ENCODE results near the gene MAP2. TPM values are rescaled to one million over a fixed set of nuclear protein-coding genes. Genes with fewer than 3 reads are reported as not detected.

Gene MAP2
- total RNA-seq, 2 donors from 2014 or later = 1.8 TPM

GRCh38 chr2:209673811-209674210 lies 250.0 kb downstream of the MAP2 start:
- H3K4me1 ChIP-seq (ENCODE audit: control insufficient read depth, insufficient read depth, low read length) = no peaks in the 10 kb centered on the region
- H3K27ac ChIP-seq (ENCODE audit: low read depth, low read length) = no peak overlapping the region
- no peaks in the 10 kb centered on the region for H3K36me3 ChIP-seq (ENCODE audit: control insufficient read depth, insufficient read depth, low read length)
- TF ChIP-seq CTCF (conservative IDR thresholded peaks at IDR 0.05) = no peak
- no peaks in the 10 kb centered on the region for H3K27me3 Mint-ChIP-seq (ENCODE audit: insufficient read depth)
- H3K27ac Mint-ChIP-seq = no peak overlapping the region
- H3K9me3 Mint-ChIP-seq = no peaks in the 10 kb centered on the region
- no peaks in the 10 kb centered on the region for H3K9me3 ChIP-seq (ENCODE audit: control insufficient read depth, low read length)
- DNase-seq = no peak
- H3K9ac ChIP-seq (ENCODE audit: extremely low read depth, low read length, poor library complexity, severe bottlenecking) = no peak overlapping the region
- no peaks in the 10 kb centered on the region for H3K4me1 Mint-ChIP-seq
- no peaks in the 10 kb centered on the region for H3K27me3 ChIP-seq (ENCODE audit: control insufficient read depth, insufficient read depth, low read length, poor library complexity, severe bottlenecking)
- no peaks in the 10 kb centered on the region for H3K36me3 Mint-ChIP-seq (ENCODE audit: low read depth)
- no peak overlapping the region for H3K4me3 Mint-ChIP-seq
- H3K4me3 ChIP-seq (ENCODE audit: low read length) = no peak overlapping the region

- TF ChIP-seq CTCF (conservative IDR thresholded peaks at IDR 0.05) = no peak
- WGBS, 2 experiments (ENCODE audit: insufficient coverage in 1 of 2, insufficient read length in 1 of 2) = 100% methylated on average over 1 of the region's 1 CpG
- H3K36me3 ChIP-seq (ENCODE audit: control insufficient read depth, insufficient read depth, low read length) = no peaks in the 10 kb centered on the region
- no peaks in the 10 kb centered on the region for H3K9me3 Mint-ChIP-seq
- H3K36me3 Mint-ChIP-seq (ENCODE audit: low read depth) = no peaks in the 10 kb centered on the region
- no peak for DNase-seq
- no peaks in the 10 kb centered on the region for H3K9me3 ChIP-seq (ENCODE audit: control insufficient read depth, low read length)
- H3K4me3 Mint-ChIP-seq = no peak overlapping the region
- no peak overlapping the region for H3K27ac ChIP-seq (ENCODE audit: low read depth, low read length)
- no peak overlapping the region for H3K9ac ChIP-seq (ENCODE audit: extremely low read depth, low read length, poor library complexity, severe bottlenecking)
- H3K4me3 ChIP-seq (ENCODE audit: low read length) = no peak overlapping the region
- H3K27me3 Mint-ChIP-seq (ENCODE audit: insufficient read depth) = no peaks in the 10 kb centered on the region
- H3K27ac Mint-ChIP-seq = no peak overlapping the region
- H3K27me3 ChIP-seq (ENCODE audit: control insufficient read depth, insufficient read depth, low read length, poor library complexity, severe bottlenecking) = no peaks in the 10 kb centered on the region
- H3K4me1 ChIP-seq (ENCODE audit: control insufficient read depth, insufficient read depth, low read length) = no peaks in the 10 kb centered on the region
- H3K4me1 Mint-ChIP-seq = no peaks in the 10 kb centered on the region
Measured at GRCh38 chr2:209680596-209680995, 256.7 kb downstream of the MAP2 start.

- Mint-ChIP-seq H3K27ac (no peak overlapping the region), H3K27me3 (ENCODE audit: insufficient read depth) (no peaks in the 10 kb centered on the region), H3K4me3 (no peak overlapping the region), H3K9me3 (no peaks in the 10 kb centered on the region), H3K36me3 (ENCODE audit: low read depth) (no peaks in the 10 kb centered on the region), H3K4me1 (no peaks in the 10 kb centered on the region)
- H3K9me3 ChIP-seq (ENCODE audit: control insufficient read depth, low read length) = no peaks in the 10 kb centered on the region
- H3K4me1 ChIP-seq (ENCODE audit: control insufficient read depth, insufficient read depth, low read length) = no peaks in the 10 kb centered on the region
- H3K36me3 ChIP-seq (ENCODE audit: control insufficient read depth, insufficient read depth, low read length) = no peaks in the 10 kb centered on the region
- no peak overlapping the region for H3K4me3 ChIP-seq (ENCODE audit: low read length)
- WGBS, 2 experiments (ENCODE audit: insufficient coverage in 1 of 2, insufficient read length in 1 of 2) = 33 to 96% methylated on average over 1 of the region's 1 CpG
- no peaks in the 10 kb centered on the region for H3K27me3 ChIP-seq (ENCODE audit: control insufficient read depth, insufficient read depth, low read length, poor library complexity, severe bottlenecking)
- no peak for TF ChIP-seq CTCF (conservative IDR thresholded peaks at IDR 0.05)
- H3K27ac ChIP-seq (ENCODE audit: low read depth, low read length) = no peak overlapping the region
- no peak overlapping the region for H3K9ac ChIP-seq (ENCODE audit: extremely low read depth, low read length, poor library complexity, severe bottlenecking)
- DNase-seq = no peak
Measured at GRCh38 chr2:209681201-209681735, 257.4 kb downstream of the MAP2 start.
